NCI-H226 (cell line): ENCODE results near the gene TMEM179B.

Experiments
- DNase-seq: peaks from one replicate; pipeline ENCODE4 v3.0.0-alpha.2; 2015

TMEM179B gene

DNA sequence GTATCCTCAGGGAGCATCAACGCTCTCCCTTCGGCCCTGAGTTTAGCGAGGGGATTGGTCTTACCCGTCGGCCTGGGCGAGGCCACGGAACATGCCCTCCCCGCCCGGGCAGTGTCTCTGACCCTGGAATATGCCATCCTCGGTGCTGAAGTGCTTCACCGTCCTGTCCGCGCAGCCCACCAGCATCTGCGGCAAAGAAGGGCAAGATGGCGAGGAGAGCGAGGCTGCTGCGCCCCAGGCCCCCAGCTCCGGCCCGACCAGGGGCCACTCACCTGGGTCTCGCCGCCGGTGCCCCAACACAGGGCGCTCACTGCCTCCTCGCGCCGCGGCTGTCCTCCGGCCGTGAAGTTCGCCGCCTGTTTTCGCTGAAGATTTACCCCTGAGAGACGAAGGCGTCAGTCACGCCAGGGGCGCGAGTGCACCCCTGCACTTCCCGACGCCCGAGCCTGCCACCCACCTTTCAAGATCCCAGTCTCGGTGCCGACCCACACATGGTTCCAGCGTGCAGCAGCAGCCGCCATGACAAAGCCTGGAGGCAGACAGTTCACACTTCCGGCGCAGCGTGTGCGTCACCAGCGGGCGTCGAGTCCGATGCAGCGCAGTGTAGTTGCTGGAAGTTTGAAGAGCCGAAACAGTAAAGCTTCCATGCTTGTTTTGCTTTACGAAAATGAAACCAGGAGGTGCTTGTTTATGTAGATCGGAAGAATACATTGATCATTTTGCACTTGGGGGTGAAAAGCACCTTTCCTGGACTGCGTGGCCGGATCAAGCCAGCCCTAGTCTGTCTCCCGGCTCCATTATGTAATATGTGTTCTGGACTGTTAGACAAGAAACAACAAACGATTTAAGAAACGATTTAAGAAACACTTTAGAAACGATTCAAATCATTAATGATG lies 52.1 kb downstream of the TMEM179B start, which contains the start of gene WDR74:
WDR74 (minus strand) TSS at position 541 of the 896 bp plus-strand sequence; CDS start at position 521, 20 bp downstream.
- peak; percentile 93 for DNase-seq
